ENCODE measurements around the gene CFAP251. TPM values are rescaled to one million over a fixed set of nuclear protein-coding genes. Genes with fewer than 3 reads are reported as not detected.
A peak's percentile ranks its signal among the peaks of the same experiment; 100 is the strongest.

The CFAP251 gene
- total and polyA plus RNA-seq, 3 donors from 2014 or later, result 29.0 to 56.1 (median 41.5) TPM

DNA sequence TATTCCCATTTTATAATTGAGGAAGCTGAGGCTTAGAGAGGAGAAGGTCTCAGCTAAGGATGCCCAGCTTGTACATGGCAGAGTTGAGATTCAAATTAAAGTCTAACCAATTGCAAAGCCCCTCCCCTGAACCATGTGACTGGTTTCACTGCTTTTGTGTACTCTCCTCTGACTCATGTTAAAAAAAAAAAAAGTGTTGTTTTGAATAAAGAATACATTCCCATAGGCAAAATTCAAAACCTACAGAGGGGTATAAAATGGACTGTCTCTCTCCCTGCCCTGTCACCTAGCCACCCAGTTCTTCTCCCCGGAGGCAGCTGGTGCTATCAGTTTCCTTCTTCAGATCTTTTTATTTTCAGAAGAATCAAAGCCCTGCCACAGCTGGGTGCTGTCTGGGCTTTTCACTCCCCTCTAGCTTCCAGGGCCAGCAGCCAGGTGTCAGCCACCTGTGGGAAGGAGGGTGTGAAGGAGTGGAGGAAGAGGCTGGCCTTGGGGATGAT, 24.4 kb upstream of the CFAP251 start:
- Histone ChIP-seq H3K9me3 (no peaks in the 10 kb centered on the region), H3K36me3 (ENCODE audit: low read depth, missing control alignments) (no peaks in the 10 kb centered on the region), H3K27me3 (no peaks in the 10 kb centered on the region), H3K27ac (no peak overlapping the region), H3K4me1 (peaks cover 14% of the 10 kb centered on the region), H3K4me3 (no peak overlapping the region)
- TF ChIP-seq, protein P1, sequence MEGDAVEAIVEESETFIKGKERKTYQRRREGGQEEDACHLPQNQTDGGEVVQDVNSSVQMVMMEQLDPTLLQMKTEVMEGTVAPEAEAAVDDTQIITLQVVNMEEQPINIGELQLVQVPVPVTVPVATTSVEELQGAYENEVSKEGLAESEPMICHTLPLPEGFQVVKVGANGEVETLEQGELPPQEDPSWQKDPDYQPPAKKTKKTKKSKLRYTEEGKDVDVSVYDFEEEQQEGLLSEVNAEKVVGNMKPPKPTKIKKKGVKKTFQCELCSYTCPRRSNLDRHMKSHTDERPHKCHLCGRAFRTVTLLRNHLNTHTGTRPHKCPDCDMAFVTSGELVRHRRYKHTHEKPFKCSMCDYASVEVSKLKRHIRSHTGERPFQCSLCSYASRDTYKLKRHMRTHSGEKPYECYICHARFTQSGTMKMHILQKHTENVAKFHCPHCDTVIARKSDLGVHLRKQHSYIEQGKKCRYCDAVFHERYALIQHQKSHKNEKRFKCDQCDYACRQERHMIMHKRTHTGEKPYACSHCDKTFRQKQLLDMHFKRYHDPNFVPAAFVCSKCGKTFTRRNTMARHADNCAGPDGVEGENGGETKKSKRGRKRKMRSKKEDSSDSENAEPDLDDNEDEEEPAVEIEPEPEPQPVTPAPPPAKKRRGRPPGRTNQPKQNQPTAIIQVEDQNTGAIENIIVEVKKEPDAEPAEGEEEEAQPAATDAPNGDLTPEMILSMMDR (IDR thresholded peaks at IDR 0.05), result no peak
- TF ChIP-seq POLR2A (IDR thresholded peaks at IDR 0.05), result no peak
- no peak for DNase-seq
- intact Hi-C loops (cut with DNase I; ENCODE audit: low total_unique reads), result no loop called here
- WGBS, 2 donors, result 39 to 71% methylated on average over 1 of the region's 1 CpG

DNA sequence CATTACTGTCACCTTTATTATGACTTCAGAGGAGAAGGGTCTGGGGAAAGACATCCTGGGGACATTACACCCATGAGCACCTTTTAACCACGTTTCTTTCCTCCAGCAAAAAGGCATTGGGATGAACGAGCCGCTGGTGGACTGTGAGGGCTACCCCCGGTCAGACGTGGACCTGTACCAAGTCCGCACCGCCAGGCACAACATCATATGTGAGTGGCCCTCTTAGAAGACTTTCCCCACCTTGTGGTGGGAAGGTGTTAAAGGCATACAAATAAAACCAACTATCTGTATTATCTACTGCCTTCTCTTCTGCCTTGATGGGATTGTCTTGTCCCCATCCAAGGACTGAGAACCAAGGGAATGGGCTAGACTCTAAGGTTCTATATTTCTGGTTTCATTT, 23.8 kb upstream of the CFAP251 start:
- no peak for TF ChIP-seq POLR2A (IDR thresholded peaks at IDR 0.05)
- TF ChIP-seq, protein P1 (IDR thresholded peaks at IDR 0.05), result peak in 1 of 3 experiments; percentile 22
- intact Hi-C loops (cut with DNase I; ENCODE audit: low total_unique reads), result no loop called here
- H3K9me3 ChIP-seq, result no peaks in the 10 kb centered on the region
- H3K36me3 ChIP-seq (ENCODE audit: low read depth, missing control alignments), result no peaks in the 10 kb centered on the region
- H3K27me3 ChIP-seq, result no peaks in the 10 kb centered on the region
- no peak overlapping the region for H3K27ac ChIP-seq
- peak; percentile 39 for DNase-seq
- no peak overlapping the region for H3K4me3 ChIP-seq
- 49 to 78% methylated on average over 7 of the region's 7 CpGs for WGBS, 2 donors
- peaks cover 9% of the 10 kb centered on the region for H3K4me1 ChIP-seq

DNA sequence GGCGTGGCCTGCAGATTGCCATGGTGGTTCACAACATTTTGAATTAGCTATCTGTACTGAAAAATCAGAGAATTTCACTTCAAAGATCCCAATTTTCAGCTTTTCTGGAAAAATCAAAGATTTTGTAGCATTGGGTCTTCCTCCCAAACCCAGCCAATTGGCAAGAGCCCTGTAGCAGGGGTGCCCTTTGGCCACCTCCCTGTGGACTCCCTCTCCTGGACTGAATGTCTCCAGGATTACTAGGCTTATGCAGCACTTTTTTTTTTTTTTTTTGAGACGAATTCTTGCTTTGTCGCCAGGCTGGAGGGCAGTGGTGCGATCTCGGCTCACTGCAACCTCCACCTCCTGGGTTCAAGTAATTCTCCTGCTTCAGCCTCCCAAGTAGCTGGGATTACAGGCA, 20.1 kb upstream of the CFAP251 start:
- Histone ChIP-seq H3K9me3 (no peaks in the 10 kb centered on the region), H3K4me3 (no peak overlapping the region), H3K4me1 (peaks cover 3% of the 10 kb centered on the region), H3K27ac (no peak overlapping the region), H3K36me3 (ENCODE audit: low read depth, missing control alignments) (no peaks in the 10 kb centered on the region), H3K27me3 (no peaks in the 10 kb centered on the region)
- TF ChIP-seq, protein P1 (IDR thresholded peaks at IDR 0.05), result no peak
- no peak for TF ChIP-seq POLR2A (IDR thresholded peaks at IDR 0.05)
- intact Hi-C loops (cut with DNase I; ENCODE audit: low total_unique reads), result no loop called here
- DNase-seq, result no peak
- WGBS, 2 donors, result 75 to 88% methylated on average over 5 of the region's 5 CpGs

DNA sequence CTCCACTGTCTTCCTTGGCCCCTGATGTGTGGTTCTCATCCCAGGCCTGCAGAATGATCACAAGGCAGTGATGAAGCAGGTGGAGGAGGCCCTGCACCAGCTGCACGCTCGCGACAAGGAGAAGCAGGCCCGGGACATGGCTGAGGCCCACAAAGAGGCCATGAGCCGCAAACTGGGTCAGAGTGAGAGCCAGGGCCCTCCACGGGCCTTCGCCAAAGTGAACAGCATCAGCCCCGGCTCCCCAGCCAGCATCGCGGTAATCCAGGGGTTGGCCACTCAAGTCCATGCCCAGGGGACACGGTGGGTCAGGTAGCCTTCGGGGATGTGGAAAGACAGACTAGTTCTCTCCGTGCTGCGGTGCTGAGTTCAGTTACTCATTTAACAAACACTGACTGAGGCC, 18.8 kb upstream of the CFAP251 start:
- H3K4me3 ChIP-seq, result no peak overlapping the region
- intact Hi-C loops (cut with DNase I; ENCODE audit: low total_unique reads), result no loop called here
- DNase-seq, result no peak
- no peaks in the 10 kb centered on the region for H3K4me1 ChIP-seq
- no peak overlapping the region for H3K27ac ChIP-seq
- H3K27me3 ChIP-seq, result no peaks in the 10 kb centered on the region
- WGBS, 2 donors, result 82 to 91% methylated on average over 3 to 14 of the region's 14 CpGs
- H3K36me3 ChIP-seq (ENCODE audit: low read depth, missing control alignments), result no peaks in the 10 kb centered on the region
- no peaks in the 10 kb centered on the region for H3K9me3 ChIP-seq
- TF ChIP-seq, protein P1 (IDR thresholded peaks at IDR 0.05), result no peak
- no peak for TF ChIP-seq POLR2A (IDR thresholded peaks at IDR 0.05)

DNA sequence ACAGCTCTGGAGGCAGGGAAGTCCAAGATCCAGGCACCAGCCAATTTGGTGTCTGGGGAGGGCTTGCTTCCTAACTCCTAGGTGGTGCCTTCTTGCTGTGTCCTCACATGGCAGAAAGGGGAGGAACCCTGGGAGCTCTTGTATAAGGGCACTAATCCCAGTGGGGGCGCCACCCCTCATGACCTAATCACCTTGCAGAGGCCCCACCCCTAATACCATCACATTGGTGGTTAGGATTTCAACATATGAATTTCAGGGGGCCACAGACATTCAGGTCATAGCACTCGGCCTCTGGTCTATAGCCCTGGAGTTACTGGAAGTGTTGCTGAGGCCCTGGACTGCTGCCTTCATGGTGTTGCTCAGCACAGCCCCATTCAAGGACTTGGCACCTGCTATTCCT, 15.2 kb upstream of the CFAP251 start:
- no peak overlapping the region for H3K27ac ChIP-seq
- no peaks in the 10 kb centered on the region for H3K4me1 ChIP-seq
- no peak for DNase-seq
- no peaks in the 10 kb centered on the region for H3K9me3 ChIP-seq
- intact Hi-C loops (cut with DNase I; ENCODE audit: low total_unique reads), result no loop called here
- no peak overlapping the region for H3K4me3 ChIP-seq
- H3K36me3 ChIP-seq (ENCODE audit: low read depth, missing control alignments), result no peaks in the 10 kb centered on the region
- H3K27me3 ChIP-seq, result no peaks in the 10 kb centered on the region
- TF ChIP-seq, protein P1 (IDR thresholded peaks at IDR 0.05), result no peak
- no peak for TF ChIP-seq POLR2A (IDR thresholded peaks at IDR 0.05)
- WGBS, 2 donors, result 83 to 97% methylated on average over 2 of the region's 2 CpGs
